ENCODE results near the gene MSANTD2. TPM values are rescaled to one million over a fixed set of nuclear protein-coding genes. Genes with fewer than 3 reads are reported as not detected.

MSANTD2 gene
- total and polyA plus RNA-seq, 2 donors from 2014 or later = 6.5 to 16.4 TPM

DNA sequence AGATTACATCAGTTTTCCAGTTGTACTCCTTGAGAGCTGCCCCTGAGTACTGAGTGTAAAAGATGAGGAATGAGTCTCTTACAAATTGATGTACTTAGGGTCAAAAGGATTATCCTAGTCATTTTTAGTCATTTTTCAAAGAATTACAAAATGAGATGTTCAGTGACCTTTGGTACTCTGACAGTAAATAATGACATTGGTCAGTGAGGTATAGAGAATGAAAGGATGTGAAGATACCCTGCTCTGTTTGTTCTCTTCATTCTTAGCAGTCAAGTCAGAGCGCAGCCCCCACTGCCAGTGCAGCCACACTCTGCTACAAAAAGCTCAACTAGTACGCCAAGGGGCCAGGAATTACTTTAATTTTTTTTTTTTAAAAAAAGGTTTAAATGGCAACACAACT is 34.0 kb downstream of the MSANTD2 start:
- Histone ChIP-seq H3K27ac (ENCODE audit: low read depth in 2 of 2, low read length in 2 of 2) (no peak overlapping the region), H3K9me3 (ENCODE audit: control insufficient read depth in 2 of 3, insufficient read depth in 1 of 3, low read length in 3 of 3) (no peaks in the 10 kb centered on the region), H3K9ac (ENCODE audit: low read length in 3 of 3) (no peak overlapping the region), H3K4me1 (ENCODE audit: control insufficient read depth in 2 of 3, insufficient read depth in 2 of 3, low read depth in 1 of 3, low read length in 3 of 3) (peaks cover 6 to 25% (median 16%) of the 10 kb centered on the region in 3 donors), H3K4me3 (ENCODE audit: low read length in 3 of 3) (no peak overlapping the region), H3K36me3 (ENCODE audit: control insufficient read depth in 2 of 3, insufficient read depth in 3 of 3, low read length in 3 of 3) (no peaks in the 10 kb centered on the region), H3K27me3 (ENCODE audit: control insufficient read depth, insufficient read depth, low read length) (no peaks in the 10 kb centered on the region)
- intact Hi-C loops (cut with DNase I) = no loop called here
- no peak for DNase-seq
- FAIRE-seq = no peak
- TF ChIP-seq, protein P1, sequence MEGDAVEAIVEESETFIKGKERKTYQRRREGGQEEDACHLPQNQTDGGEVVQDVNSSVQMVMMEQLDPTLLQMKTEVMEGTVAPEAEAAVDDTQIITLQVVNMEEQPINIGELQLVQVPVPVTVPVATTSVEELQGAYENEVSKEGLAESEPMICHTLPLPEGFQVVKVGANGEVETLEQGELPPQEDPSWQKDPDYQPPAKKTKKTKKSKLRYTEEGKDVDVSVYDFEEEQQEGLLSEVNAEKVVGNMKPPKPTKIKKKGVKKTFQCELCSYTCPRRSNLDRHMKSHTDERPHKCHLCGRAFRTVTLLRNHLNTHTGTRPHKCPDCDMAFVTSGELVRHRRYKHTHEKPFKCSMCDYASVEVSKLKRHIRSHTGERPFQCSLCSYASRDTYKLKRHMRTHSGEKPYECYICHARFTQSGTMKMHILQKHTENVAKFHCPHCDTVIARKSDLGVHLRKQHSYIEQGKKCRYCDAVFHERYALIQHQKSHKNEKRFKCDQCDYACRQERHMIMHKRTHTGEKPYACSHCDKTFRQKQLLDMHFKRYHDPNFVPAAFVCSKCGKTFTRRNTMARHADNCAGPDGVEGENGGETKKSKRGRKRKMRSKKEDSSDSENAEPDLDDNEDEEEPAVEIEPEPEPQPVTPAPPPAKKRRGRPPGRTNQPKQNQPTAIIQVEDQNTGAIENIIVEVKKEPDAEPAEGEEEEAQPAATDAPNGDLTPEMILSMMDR (IDR thresholded peaks at IDR 0.05; ENCODE audit: borderline replicate concordance, extremely low read depth, insufficient read depth) = no peak

DNA sequence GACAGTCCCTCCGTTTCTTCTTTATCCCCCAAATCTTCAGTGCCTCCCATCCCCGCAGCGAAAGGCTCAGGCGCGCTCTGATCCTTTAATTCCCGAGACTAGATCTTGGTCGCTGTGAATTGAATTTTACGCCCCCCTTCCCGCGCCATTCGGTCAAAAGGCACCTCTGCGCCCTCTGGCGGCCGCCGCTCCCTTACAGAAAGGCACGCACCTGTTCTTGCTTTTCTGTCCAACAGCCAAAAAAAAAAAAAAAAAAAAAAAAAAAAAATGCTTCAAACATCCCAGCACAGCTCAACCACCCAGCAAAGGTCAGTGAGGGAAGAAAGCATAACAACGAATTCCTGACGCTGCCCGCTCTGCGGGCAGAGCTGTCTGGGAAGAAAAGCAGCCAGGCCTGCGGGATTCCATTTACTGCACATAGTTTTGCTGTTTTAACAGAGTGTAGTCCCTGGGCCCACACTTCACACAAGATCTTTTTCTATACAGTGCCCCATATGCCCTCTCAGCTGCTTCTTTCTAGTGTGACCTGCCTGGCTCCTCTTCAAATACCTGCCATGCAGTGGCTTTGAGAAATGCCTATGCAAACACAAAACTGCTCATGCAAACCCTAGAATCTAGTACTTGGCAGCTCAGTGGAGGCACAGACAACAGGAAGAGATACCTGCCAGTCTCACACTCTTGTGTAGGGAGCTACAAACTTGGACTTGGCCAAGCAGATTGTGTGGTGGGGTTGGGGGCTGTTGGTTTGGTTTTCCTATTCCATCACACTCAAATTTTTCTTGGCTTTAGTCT is 36.9 kb downstream of the MSANTD2 start:
- intact Hi-C loops (cut with DNase I) = loop anchor here (5.0 kb wide), 1 partner anchor 91 kb away; the partner anchor contains the start of genes SIAE and SPA17
- Histone ChIP-seq H3K36me3 (ENCODE audit: control insufficient read depth in 2 of 3, insufficient read depth in 3 of 3, low read length in 3 of 3) (no peaks in the 10 kb centered on the region), H3K9ac (ENCODE audit: low read length in 3 of 3) (peak overlapping the region in 1 of 3 donors; percentile 44), H3K9me3 (ENCODE audit: control insufficient read depth in 2 of 3, insufficient read depth in 1 of 3, low read length in 3 of 3) (no peaks in the 10 kb centered on the region), H3K4me3 (ENCODE audit: low read length in 3 of 3) (peak overlapping the region; percentile 40 to 72 (median 48)), H3K4me1 (ENCODE audit: control insufficient read depth in 2 of 3, insufficient read depth in 2 of 3, low read depth in 1 of 3, low read length in 3 of 3) (peaks cover 6 to 22% (median 20%) of the 10 kb centered on the region in 3 donors), H3K27ac (ENCODE audit: low read depth in 2 of 2, low read length in 2 of 2) (peak overlapping the region; percentile 43 to 45), H3K27me3 (ENCODE audit: control insufficient read depth, insufficient read depth, low read length) (peaks cover 2% of the 10 kb centered on the region)
- TF ChIP-seq, protein P1 (IDR thresholded peaks at IDR 0.05; ENCODE audit: borderline replicate concordance, extremely low read depth, insufficient read depth) = peak; percentile 89
- no peak for FAIRE-seq
- DNase-seq = peak; percentile 88 to 95 (median 93)

DNA sequence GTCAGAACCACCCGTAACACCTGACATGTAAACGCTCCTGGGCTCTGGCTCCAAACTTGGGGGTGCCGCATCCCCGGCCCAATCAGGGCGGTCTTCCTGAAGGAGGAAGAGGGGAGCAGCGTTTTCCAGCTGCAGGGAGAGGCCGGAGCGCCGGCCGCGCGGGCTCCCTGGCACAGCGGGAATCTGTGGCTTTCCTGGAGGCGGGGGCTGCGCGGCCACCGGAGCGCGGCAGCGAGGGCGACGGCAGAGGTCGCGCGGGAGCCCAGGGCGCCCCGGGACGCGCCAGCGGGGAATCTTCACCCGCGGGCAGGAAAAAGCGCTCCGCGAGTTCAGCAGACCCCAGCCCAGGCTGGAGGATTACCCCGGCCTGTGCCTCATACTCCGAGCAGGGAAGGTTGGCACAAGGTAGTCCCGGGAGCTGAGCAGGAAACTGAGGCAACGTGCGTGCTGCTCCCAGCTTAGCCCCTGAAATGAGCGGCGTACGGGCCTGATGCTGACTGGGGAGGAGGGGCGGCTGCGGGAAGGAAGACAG is 37.5 kb downstream of the MSANTD2 start:
- peak overlapping the region in 2 of 3 donors; percentile 44 for H3K9ac ChIP-seq (ENCODE audit: low read length in 3 of 3)
- intact Hi-C loops (cut with DNase I) = loop anchor here (5.0 kb wide), 1 partner anchor 90 kb away; the partner anchor contains the start of genes SIAE and SPA17
- DNase-seq (peak in 4 of 5 donors; percentile 27 to 77 (median 48)), FAIRE-seq (no peak)
- peak overlapping the region; percentile 1 to 45 for H3K27ac ChIP-seq (ENCODE audit: low read depth in 2 of 2, low read length in 2 of 2)
- H3K4me3 ChIP-seq (ENCODE audit: low read length in 3 of 3) = peak overlapping the region; percentile 40 to 72 (median 48)
- H3K36me3 ChIP-seq (ENCODE audit: control insufficient read depth in 2 of 3, insufficient read depth in 3 of 3, low read length in 3 of 3) = no peaks in the 10 kb centered on the region
- H3K4me1 ChIP-seq (ENCODE audit: control insufficient read depth in 2 of 3, insufficient read depth in 2 of 3, low read depth in 1 of 3, low read length in 3 of 3) = peaks cover 6 to 25% (median 20%) of the 10 kb centered on the region in 3 donors
- H3K27me3 ChIP-seq (ENCODE audit: control insufficient read depth, insufficient read depth, low read length) = peaks cover 7% of the 10 kb centered on the region
- TF ChIP-seq, protein P1 (IDR thresholded peaks at IDR 0.05; ENCODE audit: borderline replicate concordance, extremely low read depth, insufficient read depth) = no peak
- no peaks in the 10 kb centered on the region for H3K9me3 ChIP-seq (ENCODE audit: control insufficient read depth in 2 of 3, insufficient read depth in 1 of 3, low read length in 3 of 3)
